Measurements from ENCODE around the gene ASB11.

The ASB11 gene

DNA sequence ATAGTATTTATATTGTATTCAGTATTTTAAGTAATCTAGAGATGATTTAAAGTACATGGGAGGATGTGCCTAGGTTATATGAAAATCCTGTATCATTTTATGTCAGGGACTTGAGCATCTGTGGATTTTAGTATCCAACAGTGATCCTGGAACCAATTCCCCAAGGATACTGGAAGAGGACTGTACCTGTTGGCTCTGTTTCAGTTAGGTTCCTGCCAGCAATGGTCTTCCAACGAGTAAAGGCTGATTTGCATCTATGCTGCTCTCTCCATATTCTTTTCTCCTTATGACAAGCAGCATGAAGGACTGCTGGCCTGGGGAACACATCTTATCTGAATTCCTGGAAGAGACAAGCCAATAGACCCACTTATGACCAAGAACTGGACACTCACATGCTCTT is 80.4 kb downstream of the ASB11 start:
- Histone ChIP-seq H3K27me3 (ENCODE audit: insufficient read depth, insufficient read length) (no peaks in the 10 kb centered on the region), H3K36me3 (ENCODE audit: insufficient read depth, insufficient read length, low read length) (no peaks in the 10 kb centered on the region), H3K4me3 (ENCODE audit: insufficient read length, low read depth) (no peak overlapping the region), H3K9me3 (ENCODE audit: insufficient read depth, low read length) (no peaks in the 10 kb centered on the region), H3K9ac (ENCODE audit: insufficient read length, low read depth) (no peak overlapping the region), H3K4me1 (ENCODE audit: insufficient read depth, insufficient read length) (no peaks in the 10 kb centered on the region)
- DNase-seq (ENCODE audit: low read depth, low spot score), result no peak
- TF ChIP-seq ZNF274 (IDR thresholded peaks at IDR 0.05; ENCODE audit: low read depth, low read length) (no peak), SUZ12 (IDR thresholded peaks at IDR 0.05; ENCODE audit: extremely low read depth, insufficient read depth, insufficient read length) (no peak), YY1 (IDR thresholded peaks at IDR 0.05; ENCODE audit: insufficient read depth, insufficient read length) (no peak)

DNA sequence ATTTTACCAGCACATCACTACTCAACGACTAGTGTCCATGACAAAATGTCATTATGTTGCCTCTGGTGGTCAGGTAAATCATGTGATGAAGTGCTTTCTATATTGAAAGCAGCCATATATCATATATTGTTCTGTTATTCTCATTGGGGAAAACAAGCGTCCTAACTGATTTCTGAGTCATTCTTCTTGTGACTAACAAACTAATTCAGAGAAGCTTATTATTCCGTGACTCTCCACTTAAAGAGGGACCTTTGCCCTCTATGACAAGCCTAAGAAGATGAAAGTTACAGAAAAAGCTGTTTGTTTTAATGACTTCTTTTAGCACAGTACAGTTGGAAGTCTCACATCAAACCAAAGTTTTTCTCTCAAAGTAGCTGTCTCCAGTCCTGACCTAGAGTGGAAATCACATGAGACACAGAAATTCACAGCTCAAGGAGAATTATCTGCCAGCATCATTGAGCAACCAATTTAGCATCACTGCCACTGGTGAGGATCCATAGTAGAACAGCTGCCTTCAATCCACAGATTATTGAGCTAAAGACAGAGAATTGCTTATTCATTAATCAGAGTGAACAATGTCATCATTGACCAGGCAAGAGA is 81.9 kb downstream of the ASB11 start:
- Histone ChIP-seq H3K4me3 (ENCODE audit: insufficient read length, low read depth) (no peak overlapping the region), H3K9ac (ENCODE audit: insufficient read length, low read depth) (no peak overlapping the region), H3K4me1 (ENCODE audit: insufficient read depth, insufficient read length) (no peaks in the 10 kb centered on the region), H3K9me3 (ENCODE audit: insufficient read depth, low read length) (no peaks in the 10 kb centered on the region), H3K36me3 (ENCODE audit: insufficient read depth, insufficient read length, low read length) (no peaks in the 10 kb centered on the region), H3K27me3 (ENCODE audit: insufficient read depth, insufficient read length) (no peaks in the 10 kb centered on the region)
- no peak for TF ChIP-seq YY1 (IDR thresholded peaks at IDR 0.05; ENCODE audit: insufficient read depth, insufficient read length)
- TF ChIP-seq SUZ12 (IDR thresholded peaks at IDR 0.05; ENCODE audit: extremely low read depth, insufficient read depth, insufficient read length), result no peak
- no peak for TF ChIP-seq ZNF274 (IDR thresholded peaks at IDR 0.05; ENCODE audit: low read depth, low read length)
- no peak for DNase-seq (ENCODE audit: low read depth, low spot score)

Measured in NT2/D1 (cell line).